ENCODE measurements around the gene MFSD12.
"Not testable (repeated sequence)": the region's sequence is repeated elsewhere in the genome, so short reads cannot be mapped to it uniquely, and the experiment has no call there.

MFSD12 gene

DNA sequence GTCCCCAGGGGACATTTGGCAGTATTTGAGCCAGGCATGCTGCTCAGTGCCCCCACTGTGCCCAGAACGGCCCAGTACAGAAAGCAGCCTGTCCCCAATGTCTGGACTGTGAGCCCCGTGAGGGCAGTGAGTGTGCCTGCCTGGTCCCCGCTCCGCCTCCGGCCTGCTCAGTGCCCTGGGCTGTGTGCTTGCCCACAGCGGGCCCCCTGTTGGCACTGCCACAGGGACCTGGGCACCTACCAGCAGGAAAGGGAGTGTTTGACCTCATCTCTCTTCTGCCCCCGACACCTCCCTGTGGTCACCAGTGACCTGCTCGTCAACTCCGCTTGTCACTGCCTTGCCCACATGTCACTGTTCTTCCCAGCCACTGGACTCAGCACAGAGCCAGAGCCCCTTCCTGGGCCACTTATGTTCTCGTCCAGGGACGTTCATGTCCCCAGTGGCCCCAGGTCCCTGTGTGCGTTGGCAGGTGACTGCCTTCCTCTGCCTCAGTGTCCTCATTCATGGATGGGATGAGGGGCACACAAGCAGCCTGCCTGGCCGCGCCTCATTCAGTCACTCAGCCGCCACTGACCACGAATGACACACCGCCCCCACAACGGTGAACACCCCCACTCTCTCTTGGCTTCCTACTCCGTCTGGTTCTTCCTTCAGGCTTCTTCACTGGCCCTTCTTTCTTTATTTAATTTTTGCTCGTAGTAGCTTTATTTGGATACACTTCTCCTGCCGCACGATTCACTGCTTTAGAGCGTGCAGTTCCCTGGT is 48.4 kb downstream of the MFSD12 start:
- DNase-seq (ENCODE audit: low read depth in 2 of 2, low spot score in 1 of 2), result no peak

DNA sequence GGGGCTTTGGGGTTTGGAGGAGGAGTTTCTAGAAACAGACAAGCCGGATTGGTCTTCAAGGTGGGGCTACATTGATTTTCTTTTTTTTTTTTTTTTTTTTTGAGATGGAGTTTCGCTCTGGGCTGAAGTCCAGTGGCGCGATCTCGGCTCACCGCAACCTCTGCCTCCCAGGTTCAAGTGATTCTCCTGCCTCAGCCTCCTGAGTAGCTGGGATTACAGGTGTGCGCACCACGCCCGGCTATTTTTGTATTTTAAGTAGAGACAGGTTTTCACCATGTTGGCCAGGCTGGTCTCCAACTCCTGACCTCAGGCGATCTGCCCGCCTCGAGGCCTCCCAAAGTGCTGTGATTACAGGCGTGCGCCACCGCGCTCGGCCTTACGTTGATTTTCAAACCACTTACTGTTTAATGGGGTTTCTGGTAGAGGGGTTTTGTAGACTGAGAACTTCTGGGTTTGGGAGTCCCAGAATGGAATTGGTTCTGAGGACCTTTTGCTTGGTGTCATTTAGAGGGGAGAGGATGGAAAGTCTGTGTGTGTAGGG is 49.2 kb downstream of the MFSD12 start:
- not testable (repeated sequence) for DNase-seq (ENCODE audit: low read depth in 2 of 2, low spot score in 1 of 2)

DNA sequence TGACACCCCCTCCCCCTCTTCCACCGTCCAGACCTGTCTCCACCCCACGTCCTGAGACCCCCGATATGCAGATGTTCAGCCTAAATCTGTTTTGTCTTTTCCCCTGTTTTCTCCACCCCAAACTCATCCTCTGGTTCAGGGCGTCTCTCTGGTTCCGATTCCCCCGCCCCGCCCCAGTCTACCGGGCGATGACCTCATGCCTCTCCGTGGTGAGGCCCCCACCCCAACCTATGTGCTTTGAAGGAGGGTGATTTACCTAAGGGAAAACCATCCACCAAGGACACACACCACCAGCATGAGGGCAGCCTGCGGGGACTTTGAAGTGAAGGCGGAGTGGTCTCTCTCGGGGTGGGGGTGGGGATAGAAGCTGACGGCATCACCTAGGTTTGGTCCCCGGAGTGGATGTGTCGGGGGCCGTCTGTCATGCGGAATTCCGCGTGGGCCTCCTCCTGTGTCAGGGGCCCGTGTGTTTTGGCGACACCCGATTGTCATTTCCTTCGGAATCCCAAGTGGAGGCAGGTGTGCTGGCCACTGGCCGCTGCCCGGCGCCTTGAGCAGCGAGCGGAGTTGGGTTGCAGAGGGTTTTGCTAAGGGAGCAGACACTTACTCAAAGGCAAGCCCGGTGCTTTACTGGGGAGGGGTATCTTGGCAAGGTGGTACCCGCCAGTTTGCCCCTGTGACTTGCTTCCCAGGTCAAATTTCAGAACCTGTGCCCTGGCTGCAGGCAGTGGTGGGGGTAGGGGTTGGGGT is 49.8 kb downstream of the MFSD12 start:
- no peak for DNase-seq (ENCODE audit: low read depth in 2 of 2, low spot score in 1 of 2)

DNA sequence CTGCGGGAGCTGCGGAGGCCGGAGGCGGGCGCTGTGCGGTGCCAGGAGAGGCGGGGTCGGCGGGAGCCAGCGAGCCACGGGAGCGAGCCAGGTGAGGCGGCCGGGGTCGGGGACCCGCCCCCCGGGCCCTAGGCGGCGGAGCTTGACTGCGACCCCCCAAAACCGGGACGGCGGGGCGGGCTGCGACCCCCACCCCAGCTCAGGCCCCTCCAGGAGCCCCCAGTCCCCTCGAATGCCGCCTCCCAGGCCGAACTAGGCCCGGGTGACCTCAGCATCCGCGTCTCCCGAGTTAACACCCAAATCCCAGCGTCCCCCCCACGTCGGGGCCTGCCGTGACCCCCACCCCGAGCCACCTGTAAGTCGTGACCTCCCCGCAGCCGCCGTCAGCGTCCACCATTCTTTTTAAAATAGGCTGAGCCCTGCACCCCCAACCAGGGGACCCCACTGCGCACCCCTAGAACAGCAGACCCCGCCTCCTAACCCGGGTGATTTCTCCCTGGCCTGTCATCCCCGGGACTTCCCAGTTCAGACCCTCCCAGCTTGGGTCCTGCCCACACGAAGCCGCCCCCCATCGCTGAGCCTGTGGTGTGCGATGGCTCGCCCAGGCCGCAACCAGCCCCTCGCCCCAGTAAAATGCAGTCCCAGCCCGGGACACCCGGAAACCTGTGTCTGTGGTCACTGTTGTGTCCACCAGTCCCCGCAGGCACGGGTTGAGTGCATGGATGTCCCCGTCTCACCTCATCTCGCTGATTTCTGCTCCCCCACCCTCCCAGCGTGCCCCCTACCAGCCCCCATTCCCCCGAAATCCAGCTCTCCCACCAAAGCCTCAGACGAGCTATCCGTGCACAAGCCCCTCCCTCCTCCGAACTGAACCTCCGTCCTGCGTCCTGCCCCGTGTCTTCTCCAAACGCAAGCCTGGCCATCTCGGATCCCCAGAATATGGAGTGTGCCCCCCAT is 50.7 kb downstream of the MFSD12 start:
- DNase-seq (ENCODE audit: low read depth in 2 of 2, low spot score in 1 of 2), result no peak

DNA sequence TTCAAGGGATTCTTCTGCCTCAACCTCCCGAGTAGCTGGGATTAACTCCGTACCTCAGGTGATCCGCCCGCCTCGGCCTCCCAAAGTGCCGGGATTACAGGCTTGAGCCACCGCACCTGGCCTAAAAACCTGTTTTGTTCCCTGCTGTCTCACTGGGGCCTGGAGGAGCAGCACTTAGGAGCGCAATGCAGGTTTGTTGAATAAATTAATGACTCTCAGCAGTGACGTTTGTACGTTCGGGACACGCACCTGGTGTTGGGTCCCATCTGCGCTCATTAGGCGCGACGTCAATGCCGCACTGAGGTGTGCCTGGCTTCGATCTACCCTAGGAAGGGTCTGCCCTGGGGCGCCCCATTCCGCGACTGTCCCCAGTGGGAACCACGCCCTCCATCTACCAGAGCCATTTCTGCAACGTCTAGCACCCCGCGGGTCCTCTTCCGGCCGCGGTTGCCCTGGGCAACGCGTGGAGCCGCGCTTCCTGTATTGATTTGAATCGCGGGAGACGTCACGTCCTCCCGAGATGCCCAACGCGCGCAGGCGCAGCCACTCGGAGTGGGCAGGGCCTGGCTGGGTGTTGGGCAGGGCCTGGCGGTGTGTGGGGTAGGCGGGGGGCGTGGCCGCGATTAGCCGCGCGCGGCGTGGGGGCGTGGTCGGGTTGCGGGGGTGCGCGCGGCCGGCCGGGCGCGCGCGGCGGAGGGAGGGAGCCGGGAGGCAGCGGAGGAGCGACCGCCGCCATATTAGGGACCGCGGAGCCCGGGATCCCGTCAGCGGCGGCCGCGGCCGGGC is 51.6 kb downstream of the MFSD12 start, which contains the start of gene FZR1:
Gene FZR1, plus strand, starts transcription at position 714 of the 786 bp plus-strand sequence. CDS start 16,679 bp downstream, outside the sequence.
- DNase-seq (ENCODE audit: low read depth in 2 of 2, low spot score in 1 of 2), result peak; percentile 99

DNA sequence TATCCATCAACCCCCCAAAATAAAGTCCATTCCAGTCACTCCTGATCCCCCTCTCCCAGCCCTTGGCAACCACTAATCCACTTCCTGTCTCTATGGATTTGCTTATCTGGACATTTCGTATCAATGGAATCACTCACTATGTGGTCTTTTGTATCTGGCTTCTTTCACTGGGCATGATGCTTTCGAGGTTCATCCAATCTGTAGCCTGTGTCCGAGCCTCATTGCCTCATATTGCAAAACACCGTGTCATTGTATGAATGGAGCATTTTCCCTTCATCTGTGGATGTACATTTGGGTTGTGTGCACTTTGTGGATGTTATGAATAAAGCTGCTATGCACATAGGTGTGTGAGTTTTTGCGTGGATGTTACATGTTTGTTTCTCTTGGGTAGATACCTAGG is 52.7 kb downstream of the MFSD12 start:
- DNase-seq (ENCODE audit: low read depth in 2 of 2, low spot score in 1 of 2), result no peak

DNA sequence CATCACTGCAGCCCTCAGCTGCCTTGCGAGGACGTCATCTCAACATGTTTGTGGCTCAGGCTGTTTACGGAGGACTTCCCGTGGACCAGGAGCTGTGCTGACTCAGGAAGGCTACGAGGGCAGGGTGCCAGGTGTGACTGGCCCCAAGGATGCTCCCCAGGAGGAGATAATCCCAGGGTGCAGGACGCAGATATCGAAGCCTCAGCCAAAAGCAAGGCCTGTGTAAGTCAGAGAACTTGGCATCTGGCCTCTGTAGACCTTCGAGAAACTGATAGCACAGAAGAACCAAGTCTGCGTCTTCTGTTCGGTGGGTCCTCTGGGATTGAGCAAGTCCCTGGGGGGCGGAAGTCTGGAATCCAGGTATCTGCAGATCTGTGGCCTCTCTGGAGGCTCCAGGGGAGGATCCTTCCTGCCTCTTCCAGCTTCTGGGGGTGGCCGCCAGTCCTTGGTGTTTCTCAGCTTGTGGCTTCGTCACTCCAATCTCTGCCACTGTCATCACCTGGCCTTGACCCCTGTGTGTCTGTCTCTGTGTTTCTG is 54.3 kb downstream of the MFSD12 start:
- no peak for DNase-seq (ENCODE audit: low read depth in 2 of 2, low spot score in 1 of 2)

DNA sequence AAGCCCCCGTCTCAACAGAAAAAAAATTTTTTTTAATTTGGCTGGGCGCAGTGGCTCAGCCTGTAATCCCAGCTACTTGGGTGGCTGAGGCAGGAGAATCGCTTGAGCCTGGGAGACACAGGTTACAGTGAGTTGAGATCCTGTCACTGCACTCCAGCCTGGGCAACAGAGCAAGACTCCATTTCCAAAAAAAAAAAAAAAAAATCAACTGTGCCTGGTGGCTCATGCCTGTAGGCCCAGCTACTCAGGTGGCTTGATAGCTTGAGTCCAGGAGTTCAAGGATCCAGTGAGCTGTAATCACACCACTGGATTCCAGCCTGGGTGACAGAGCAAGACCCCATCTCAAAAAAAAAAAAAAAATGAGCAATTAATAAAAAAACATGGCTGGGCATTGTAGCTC is 55.6 kb downstream of the MFSD12 start:
- no peak for DNase-seq (ENCODE audit: low read depth in 2 of 2, low spot score in 1 of 2)

DNA sequence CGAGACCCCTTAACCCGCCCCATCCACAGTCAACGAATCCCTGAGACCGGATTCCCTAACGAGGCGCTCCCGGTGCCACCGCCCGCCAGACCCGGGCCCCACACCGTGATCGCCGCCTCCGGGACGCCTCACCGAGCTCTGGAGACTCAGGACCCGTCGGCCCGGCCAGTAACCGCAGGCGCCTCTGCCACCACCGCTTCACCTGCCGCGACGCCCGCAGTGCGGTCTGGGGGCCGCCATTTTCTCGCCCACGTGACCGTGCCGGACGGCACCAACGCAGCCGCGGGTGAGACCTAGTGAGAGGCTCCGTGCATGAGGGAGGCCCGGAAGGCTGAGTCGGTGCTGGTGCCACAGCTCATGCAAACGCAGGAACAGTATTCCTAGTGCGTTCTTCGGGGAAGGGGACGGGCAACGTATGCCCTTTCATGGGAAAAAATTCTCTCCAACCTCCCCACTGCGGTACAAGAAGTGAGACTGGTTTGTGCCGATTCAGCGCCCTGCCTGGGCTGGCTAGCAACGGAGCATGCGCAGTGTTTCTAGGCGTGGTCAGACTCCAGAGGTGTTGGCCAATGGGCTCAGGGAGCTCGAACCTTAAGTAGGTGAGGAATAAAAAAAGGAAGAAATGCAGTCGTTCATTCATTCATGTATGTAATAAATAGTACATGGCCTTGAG is 56.8 kb downstream of the MFSD12 start, which contains the start of gene DOHH:
Gene DOHH, minus strand, starts transcription at position 246 of the 673 bp plus-strand sequence. CDS start 3,860 bp downstream, outside the sequence.
- DNase-seq (ENCODE audit: low read depth in 2 of 2, low spot score in 1 of 2), result peak; percentile 87 to 90

DNA sequence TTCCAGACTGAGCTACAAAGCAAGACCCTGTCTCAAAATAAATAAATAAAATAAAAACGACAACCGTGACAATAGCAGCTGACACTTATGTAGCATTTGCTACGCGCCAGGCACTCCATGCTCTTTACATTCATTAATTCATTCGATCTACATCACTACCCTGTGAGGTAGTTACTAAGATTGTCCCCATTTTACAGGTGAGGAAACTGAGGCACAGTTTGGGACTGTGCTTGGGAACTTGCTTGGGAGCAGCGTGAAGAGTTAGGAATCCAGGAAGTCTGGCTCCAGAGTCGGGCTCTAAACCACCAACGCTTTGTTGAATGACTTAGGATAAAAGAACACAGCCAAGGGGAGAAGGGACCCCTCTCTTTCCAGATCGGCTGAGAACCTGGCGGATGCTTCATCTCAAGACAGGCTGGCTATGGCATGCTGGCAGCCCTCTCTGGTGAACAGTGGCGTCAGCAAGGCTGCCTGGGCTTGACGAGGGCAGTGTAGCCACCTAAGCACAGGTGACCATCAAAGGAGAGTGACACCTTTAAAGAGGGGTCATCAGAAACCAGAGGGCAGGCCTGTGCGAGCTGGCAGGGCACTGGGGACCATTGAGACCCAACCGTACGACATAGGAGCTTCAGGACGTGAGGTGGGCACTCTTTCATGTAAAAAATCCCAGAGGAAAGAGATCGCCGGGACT is 57.5 kb downstream of the MFSD12 start:
- no peak for DNase-seq (ENCODE audit: low read depth in 2 of 2, low spot score in 1 of 2)

DNA sequence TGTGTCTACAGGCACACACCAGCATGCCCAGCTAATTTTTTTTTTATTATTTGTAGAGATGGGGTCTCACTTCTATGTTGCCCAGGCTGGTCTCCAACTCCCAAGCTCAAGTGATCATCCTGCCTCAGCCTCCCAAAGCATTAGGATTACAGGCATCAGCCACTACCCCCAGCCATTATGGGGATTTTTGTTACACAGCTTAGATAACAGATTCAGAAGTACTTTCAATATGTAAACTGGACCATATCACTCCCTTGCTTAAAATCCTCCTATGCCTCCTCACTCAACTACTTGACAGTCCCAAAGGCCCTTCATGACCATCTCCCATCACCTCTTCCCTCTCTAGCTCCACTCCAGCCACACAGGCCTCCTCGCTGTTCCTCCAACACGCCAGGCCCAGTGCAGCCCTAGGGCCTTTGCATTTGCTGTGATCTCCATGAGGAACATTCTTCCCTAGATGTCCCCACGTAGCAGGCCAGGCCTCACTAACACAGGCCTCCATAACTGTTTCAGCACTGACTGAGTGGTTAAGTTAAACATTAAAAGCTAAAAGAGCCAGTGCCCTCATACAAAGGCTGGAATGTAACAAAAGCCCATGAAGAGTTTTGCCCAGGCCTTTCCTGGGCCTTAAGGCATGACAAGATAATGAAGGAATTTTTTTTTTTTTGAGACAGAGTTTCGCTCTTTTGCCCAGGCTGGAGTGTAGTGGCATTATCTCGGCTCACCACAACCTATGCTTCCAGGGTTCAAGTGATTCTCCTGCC is 59.4 kb downstream of the MFSD12 start:
- no peak for DNase-seq (ENCODE audit: low read depth in 2 of 2, low spot score in 1 of 2)

DNA sequence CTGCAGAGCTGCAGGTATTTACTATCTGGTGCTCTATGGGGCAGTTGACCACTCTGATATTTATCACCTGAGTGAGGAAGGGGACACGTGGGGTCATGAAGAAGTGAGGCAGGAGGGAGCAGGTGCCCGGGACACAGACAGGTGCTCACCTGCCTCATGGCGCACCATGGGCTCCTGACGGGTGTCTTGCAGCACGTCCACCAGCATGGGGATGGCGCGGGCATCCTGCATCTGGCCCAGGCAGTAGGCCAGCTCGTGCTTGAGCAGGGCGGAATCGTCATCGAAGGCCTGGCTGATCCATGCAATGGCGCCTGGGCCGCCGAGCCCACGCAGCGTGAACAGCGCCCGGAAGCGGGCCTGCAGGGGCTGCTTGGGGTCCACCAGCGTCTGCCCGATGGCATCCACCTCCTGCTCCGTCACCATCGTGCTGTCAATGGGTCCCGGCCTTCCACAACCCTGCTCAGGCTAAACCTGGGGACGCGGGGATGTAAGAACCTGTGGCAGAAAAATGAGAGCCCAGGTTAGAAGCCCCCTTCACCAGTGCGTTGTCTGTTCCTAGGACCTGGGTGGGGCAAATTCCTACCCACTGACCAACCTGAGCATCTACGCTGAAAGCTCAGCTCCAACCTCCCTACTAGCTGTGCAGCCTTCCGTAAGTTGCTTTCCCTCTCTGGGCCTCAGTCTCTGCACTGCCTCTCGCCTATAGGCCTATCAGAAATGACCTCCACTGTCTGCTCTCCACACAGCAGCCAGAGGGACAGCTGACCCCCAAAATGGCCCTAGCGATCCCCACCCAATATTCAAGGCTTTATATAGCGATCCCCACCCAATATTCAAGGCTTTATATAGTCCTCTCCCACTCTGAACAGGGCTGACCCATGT is 60.8 kb downstream of the MFSD12 start:
- no peak for DNase-seq (ENCODE audit: low read depth in 2 of 2, low spot score in 1 of 2)

DNA sequence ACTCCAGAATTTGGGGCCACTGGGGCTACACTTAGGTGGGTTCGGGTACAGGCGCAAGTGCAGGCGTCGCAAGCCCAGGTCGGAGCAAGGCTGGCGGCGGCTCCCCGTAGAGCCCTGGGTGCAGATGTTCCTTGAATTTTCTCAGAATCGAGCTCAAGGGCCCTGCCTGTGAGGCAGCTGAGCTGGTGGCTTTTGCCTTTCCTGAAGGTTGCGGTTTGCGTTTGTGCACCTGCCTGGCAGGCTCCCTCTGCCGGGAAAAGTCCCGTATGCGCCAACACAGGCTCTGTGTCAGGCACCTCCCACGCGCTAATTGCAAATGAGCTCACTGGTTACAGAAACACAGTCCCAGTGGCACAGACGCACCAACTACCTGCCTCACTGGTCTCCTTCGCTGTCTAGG is 62.8 kb downstream of the MFSD12 start:
- no peak for DNase-seq (ENCODE audit: low read depth in 2 of 2, low spot score in 1 of 2)

Data from stimulated activated CD8-positive, alpha-beta memory T cell treated with anti-CD3 and anti-CD28 coated beads, Interleukin-4, amount 100 ng/mL, for 1 hour (primary cell).